Measurements from ENCODE around the gene REX1BD. TPM values are rescaled to one million over a fixed set of nuclear protein-coding genes. Genes with fewer than 3 reads are reported as not detected.

The REX1BD gene
- total and polyA plus RNA-seq, 2 experiments from 2014 or later, result 133 to 179 TPM

GRCh38 chr19:18637673-18638630, 49.4 kb downstream of the REX1BD start:
- Histone ChIP-seq H3K27ac (no peak overlapping the region), H3K36me3 (no peaks in the 10 kb centered on the region), H3K27me3 (peaks cover 5% of the 10 kb centered on the region), H3K4me1 (ENCODE audit: low read depth) (no peaks in the 10 kb centered on the region), H3K4me3 (peak overlapping the region; percentile 53), H3K9me3 (ENCODE audit: low read depth) (no peaks in the 10 kb centered on the region)
- no peak for DNase-seq (ENCODE audit: low read depth in 1 of 2, low spot score in 1 of 2)
- TF ChIP-seq CTCF (IDR thresholded peaks at IDR 0.05; ENCODE audit: low read depth, low read length), result no peak

- no peak for DNase-seq (ENCODE audit: low read depth in 1 of 2, low spot score in 1 of 2)
- Histone ChIP-seq H3K36me3 (no peaks in the 10 kb centered on the region), H3K9me3 (ENCODE audit: low read depth) (no peaks in the 10 kb centered on the region), H3K4me1 (ENCODE audit: low read depth) (no peaks in the 10 kb centered on the region), H3K27ac (no peak overlapping the region), H3K27me3 (no peaks in the 10 kb centered on the region), H3K4me3 (no peak overlapping the region)
- no peak for TF ChIP-seq CTCF (IDR thresholded peaks at IDR 0.05; ENCODE audit: low read depth, low read length)
These were observed 51.2 kb downstream of the REX1BD start for GRCh38 chr19:18639706-18640243.

Other genes starting within 250 kb of the REX1BD start
- gene PGPEP1, start 248.2 kb upstream of the REX1BD start, total RNA-seq, result 19.6 and 19.7 TPM in 2 replicates
- 12.9 and 14.0 TPM in 2 replicates for gene PGPEP1, start 248.2 kb upstream of the REX1BD start, polyA plus RNA-seq
- gene GDF15, start 202.6 kb upstream of the REX1BD start, total RNA-seq, result 2.9 and 10.0 TPM in 2 replicates
- 2.4 and 8.2 TPM in 2 replicates for gene GDF15, start 202.6 kb upstream of the REX1BD start, polyA plus RNA-seq
- 0.04 TPM in 1 of 2 replicates, not detected in the other for gene LRRC25, start 191.2 kb upstream of the REX1BD start, total RNA-seq
- not detected in 2 replicates for gene LRRC25, start 191.2 kb upstream of the REX1BD start, polyA plus RNA-seq
- 154 and 180 TPM in 2 replicates for gene SSBP4, start 169.4 kb upstream of the REX1BD start, total RNA-seq
- gene SSBP4, start 169.4 kb upstream of the REX1BD start, polyA plus RNA-seq, result 151 and 175 TPM in 2 replicates
- 218 and 298 TPM in 2 replicates for gene ISYNA1, start 150.7 kb upstream of the REX1BD start, total RNA-seq
- 370 and 442 TPM in 2 replicates for gene ISYNA1, start 150.7 kb upstream of the REX1BD start, polyA plus RNA-seq
- 19.4 and 20.7 TPM in 2 replicates for gene ELL, start 66.7 kb upstream of the REX1BD start, total RNA-seq
- gene ELL, start 66.7 kb upstream of the REX1BD start, polyA plus RNA-seq, result 14.8 and 18.2 TPM in 2 replicates
- gene FKBP8, start 45.2 kb upstream of the REX1BD start, total RNA-seq, result 514 and 568 TPM in 2 replicates
- 398 and 473 TPM in 2 replicates for gene FKBP8, start 45.2 kb upstream of the REX1BD start, polyA plus RNA-seq
- gene KXD1, start 30.9 kb upstream of the REX1BD start, total RNA-seq, result 137 and 160 TPM in 2 replicates
- 111 and 127 TPM in 2 replicates for gene KXD1, start 30.9 kb upstream of the REX1BD start, polyA plus RNA-seq
- 387 and 390 TPM in 2 replicates for gene UBA52, start 16.9 kb upstream of the REX1BD start, total RNA-seq
- 415 and 457 TPM in 2 replicates for gene UBA52, start 16.9 kb upstream of the REX1BD start, polyA plus RNA-seq
- gene CRLF1, start 18.0 kb downstream of the REX1BD start, total RNA-seq, result 0.14 and 0.69 TPM in 2 replicates
- gene CRLF1, start 18.0 kb downstream of the REX1BD start, polyA plus RNA-seq, result 0.89 and 1.2 TPM in 2 replicates
- 0.74 and 1.6 TPM in 2 replicates for gene TMEM59L, start 24.1 kb downstream of the REX1BD start, total RNA-seq
- 2.0 and 2.4 TPM in 2 replicates for gene TMEM59L, start 24.1 kb downstream of the REX1BD start, polyA plus RNA-seq
- 8.6 and 9.5 TPM in 2 replicates for gene KLHL26, start 48.2 kb downstream of the REX1BD start, total RNA-seq
- gene KLHL26, start 48.2 kb downstream of the REX1BD start, polyA plus RNA-seq, result 8.0 and 8.2 TPM in 2 replicates
- gene CRTC1, start 94.9 kb downstream of the REX1BD start, total RNA-seq, result 12.8 and 13.8 TPM in 2 replicates
- gene CRTC1, start 94.9 kb downstream of the REX1BD start, polyA plus RNA-seq, result 4.0 and 5.8 TPM in 2 replicates
- 0.07 and 0.09 TPM in 2 replicates for gene COMP, start 202.5 kb downstream of the REX1BD start, total RNA-seq
- 0.46 TPM in 1 of 2 replicates, not detected in the other for gene COMP, start 202.5 kb downstream of the REX1BD start, polyA plus RNA-seq
- 77.5 and 121 TPM in 2 replicates for gene UPF1, start 243.2 kb downstream of the REX1BD start, total RNA-seq
- 36.4 and 37.7 TPM in 2 replicates for gene UPF1, start 243.2 kb downstream of the REX1BD start, polyA plus RNA-seq